HG02610 (cell line): ENCODE measurements around the gene CRIM1.
A peak's percentile ranks its signal among the peaks of the same experiment; 100 is the strongest.

ENCODE experiments used
- ATAC-seq: cut with Tn5 transposase; IDR thresholded peaks from one replicate; pipeline ENCODE4 v1.9.1; 2021; ENCODE audit warnings: mild to moderate bottlenecking, moderate library complexity; ENCODE audit not compliant: unreplicated experiment

The CRIM1 gene

DNA sequence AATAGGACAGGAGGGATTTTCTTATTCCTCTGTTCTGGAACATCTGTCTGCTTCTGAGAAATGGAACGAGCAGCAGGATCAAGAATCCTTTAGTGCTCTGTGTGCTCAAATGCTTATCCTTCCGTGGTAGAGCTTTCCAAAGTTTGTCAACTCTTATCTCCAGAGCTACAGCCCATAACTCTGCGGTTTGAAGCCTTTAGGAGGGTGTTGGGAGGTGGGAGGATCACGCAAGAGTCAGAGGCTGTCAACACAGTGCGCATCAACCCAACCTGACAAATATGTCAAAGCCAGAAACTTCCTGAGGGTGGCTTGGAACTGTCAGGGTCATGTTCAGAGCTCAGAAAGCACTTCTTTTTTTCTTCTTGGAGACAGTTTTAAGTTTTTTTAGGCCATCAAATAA, 95.9 kb downstream of the CRIM1 start:
- no peak for ATAC-seq

DNA sequence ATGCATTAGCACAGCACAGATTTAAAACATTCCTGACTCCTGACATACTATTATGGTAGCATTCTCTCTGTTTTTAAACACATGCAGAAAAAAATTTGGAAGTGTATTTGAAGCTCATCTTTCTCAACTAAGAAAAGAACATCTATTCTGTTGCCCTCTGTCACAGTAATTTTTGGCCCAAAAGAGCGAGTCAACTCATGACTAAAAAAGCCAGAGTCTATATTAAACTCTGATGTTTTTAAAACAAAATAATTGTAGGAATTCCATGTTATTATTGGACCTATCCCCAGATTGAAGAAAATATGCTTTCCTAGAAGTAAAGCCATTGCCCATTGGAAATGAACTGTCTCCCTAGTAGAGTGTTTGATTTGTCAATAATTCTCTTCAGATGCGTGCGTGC, 96.7 kb downstream of the CRIM1 start:
- no peak for ATAC-seq

DNA sequence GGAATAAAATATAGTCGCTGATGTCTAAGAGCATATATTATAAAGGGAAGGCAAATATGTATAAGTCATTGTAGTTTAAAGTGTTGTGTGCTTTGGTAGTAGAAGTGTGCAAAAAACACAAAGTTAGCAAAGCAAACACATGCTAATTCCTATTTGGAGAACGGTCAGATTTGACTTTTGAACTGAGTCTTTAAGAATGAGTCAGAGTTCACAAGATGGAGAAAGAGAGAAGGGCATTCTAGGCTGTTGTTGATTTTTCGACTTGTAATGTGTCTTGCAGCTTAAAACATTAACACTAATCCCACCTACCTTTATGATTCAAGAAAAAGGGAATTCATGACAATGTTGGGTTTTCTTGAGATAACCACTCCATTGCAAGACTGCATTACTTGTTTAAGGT, 98.1 kb downstream of the CRIM1 start:
- ATAC-seq = no peak

DNA sequence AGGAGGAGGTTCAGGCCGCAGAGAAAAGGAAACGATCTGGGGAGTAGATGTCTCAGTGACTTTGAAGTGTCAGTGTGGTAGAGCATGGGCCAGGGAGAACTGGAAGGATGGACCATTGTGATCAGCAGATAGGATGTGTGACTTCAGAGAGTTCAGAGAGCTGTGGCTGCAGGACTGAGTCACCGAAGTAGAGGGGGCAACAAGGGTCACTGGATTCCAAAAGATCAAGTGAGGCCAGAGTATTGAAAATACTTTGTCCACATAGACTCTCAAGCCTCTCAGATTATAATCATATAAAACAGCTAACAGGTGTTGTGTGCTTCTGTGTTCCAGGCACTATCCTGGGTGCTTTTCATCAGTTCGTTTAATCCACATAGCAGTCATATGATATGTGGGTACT, 99.4 kb downstream of the CRIM1 start:
- ATAC-seq = no peak

DNA sequence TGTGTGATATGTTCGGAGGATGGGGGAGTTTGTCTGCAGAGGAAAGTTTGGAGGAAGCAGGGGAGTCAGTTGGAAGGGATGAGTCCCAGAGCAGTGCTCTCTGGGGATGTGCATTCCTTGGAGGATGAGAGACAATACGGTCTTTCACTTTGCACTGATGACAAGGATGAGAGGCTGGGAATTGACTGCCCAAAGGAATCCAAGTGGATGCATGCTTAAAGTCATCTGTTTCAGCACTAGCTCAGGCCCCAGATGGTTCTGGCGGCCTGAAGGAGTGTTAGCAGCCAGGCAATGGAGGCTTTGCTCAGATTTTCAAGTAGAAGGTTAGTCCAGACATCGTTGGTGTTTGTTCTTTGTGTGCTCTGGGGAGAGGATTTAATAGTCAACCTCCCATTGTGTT, 100.2 kb downstream of the CRIM1 start:
- ATAC-seq = no peak

DNA sequence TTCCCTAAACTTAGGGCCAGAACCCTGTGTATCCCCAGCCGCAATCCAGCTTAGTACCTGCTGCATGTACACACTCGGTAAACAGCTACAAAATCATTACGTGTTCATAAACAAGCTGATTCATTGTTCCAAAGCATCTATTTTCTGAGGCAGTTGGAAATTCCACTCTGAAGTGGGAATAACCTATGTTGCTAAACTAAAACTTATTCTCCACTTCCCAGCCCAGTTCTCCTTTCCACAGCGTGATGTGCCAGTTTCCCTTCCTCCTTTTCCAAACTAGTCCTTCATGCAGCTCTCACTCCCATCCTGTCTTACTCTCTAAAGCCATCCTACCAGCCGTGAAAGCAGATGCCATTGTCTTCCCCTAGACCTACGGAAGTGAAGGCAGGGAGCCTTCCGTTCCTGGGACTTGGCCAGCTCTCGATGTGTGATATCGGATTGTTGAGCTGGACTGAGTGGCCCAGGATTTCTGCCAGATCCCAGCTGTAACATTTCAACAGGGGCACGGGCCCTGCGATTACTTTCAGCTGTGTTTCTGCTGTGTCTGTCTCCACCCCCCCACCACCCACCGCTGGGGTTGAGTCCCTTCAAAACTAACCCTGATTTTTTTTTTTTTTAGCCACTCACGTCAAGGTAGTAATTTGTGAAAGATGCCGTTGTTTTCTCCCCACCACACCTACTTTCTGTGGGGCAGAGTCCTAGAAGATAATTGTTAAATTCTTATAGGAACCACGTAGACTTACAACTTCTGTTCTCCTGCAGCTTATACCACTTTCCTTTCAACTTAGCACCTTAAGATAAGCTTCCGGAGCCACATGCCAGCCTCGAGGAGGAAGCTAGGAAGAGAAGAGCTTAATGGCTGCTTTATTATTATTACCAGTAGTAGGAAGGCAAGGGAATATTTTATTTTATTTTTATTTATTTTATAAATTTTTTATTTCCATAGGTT, 100.9 kb downstream of the CRIM1 start:
- ATAC-seq = no peak

DNA sequence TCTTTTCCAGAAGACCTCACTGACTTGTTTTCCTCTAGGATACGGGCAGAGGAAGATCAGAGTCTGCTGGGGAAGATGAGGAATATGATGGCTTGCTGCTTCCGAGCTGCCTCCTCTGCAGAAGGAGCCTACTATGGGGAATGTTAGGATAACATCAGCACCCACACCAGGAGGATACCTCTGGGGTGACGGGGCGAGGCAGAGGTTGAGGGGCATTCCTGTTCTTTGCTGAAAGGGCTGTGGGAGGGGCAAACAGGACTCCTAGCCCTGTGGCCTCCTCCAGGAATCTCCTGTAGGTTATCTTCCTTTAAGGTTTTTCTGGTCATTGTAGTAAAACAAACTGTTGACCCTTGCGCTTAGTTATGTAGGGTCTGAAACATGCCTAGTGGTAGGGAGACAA, 102.5 kb downstream of the CRIM1 start:
- ATAC-seq = no peak

DNA sequence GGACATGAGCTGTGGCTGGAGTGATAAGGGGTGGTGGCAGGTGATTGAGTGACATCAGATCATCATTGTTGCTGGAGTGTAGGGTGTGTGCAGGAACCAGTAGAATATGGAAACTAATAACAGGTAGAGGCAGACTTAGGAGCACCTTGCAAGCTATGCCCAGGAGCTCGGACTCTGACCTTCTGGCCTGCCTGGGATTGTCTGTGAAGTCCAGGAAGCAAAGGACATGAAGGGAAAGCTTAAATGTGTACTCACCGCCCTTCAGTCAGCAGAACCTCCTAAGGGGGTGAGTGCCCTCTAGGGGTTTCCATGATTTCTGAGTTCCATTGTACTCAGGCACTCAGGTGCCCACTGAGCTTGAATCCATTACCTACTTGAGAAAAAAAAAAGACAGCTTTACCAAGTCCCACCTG, 104.2 kb downstream of the CRIM1 start:
- no peak for ATAC-seq

DNA sequence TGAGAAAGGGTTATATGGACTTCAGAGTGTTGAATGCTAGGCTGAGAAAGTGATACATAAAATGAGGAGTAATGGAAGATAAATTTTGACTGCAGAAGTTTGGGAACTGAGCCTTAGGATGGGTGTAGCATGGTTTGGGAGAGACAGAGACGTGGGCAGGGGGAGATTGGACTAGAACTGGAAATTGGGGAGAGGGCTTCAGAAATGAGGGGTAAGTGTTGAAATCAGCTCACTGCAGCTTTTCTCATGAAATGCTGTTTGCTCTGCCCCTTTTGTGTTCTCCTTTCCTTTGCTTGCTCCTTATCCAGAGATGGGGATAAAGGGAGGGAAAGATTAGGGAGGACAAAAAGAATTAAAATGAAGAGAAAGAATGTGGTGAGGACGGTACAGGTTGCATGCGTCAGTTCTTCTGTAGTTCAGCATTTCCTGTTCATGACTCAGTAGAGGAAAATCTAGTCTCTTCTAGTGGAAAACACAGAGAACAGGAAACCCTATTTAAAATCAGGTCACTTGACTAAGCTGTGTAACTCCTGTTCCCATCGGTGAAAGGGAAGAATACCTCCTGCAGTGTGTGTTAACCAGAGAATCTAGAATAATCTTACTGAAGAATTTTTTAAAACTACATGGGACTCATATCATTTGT, 105.6 kb downstream of the CRIM1 start:
- peak; percentile 61 for ATAC-seq

DNA sequence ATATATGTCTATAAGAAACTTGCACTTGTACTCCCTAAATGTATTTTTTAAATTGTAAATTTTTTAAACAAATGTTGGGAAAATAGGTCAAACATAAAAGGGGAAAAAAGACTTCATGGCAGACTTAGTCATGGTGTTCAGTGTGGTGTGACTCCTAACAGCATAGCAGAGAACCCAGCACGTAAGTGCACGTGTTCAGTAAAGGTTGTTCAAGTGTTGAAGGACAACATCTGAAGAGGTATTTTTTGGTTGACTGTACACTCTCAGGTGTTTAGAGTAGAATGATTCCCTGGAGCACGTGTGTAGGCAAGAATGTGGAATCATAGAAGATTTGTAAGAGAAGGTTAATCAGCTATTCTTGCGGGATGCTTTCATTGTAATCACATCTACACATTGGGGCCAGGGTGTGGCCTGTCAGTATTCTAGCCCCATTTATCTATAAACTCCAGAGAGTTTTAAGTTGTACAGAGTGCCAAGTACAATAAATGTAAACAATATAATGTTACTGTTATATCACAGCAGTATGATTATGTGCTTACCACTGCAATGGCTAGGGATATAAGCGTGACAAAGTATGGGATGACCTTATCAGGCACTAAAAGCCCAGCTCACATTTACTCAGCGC, 106.8 kb downstream of the CRIM1 start:
- no peak for ATAC-seq

DNA sequence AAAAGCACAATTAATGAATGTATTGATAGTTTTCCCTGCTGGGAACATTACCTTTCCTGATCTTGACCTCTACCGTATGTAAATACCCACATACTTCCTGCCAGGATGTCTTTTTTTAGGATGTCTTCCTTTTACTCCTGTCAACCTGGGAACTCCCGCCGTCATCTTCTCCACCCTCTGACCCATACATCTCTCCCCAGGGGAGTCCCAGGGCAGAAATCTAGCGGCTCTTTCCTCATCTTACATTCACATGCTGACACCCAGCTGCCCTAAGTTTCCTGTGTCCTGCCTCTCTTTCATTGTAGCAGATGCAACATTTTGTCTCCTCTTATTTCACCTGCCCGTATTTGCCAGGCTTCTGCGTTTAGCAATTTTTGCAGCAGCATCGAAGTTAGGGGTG, 107.8 kb downstream of the CRIM1 start:
- no peak for ATAC-seq

DNA sequence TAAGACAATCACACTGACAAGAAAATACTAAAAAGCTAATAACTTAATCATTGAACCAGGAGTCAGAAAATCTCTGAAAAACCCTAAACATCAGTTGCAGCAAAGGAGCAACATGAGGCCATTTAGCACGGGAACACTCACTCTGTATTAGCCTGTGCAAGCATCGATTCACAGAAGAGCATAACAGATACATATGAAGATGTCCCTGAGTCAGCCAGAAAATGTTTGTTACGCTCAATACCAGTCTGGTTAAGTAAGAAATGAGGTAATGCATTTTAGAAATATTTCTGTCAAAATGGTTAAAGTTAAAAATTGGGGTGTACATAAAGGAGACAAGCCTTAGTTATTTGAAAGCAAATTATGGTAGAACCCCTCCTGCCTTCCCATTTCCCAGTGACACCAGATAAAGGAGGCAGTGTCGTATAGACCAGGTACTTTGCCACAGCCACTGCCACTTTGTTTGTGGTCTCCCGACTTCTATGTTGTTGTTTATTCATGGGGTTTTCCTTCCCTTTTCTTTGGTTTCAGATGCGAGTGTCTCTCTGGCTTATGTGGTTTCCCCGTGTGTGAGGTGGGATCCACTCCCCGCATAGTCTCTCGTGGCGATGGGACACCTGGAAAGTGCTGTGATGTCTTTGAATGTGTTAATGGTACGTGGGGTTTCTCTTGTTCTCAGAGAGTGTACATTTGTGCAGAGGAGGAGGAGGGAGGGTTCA, 108.6 kb downstream of the CRIM1 start:
- no peak for ATAC-seq

DNA sequence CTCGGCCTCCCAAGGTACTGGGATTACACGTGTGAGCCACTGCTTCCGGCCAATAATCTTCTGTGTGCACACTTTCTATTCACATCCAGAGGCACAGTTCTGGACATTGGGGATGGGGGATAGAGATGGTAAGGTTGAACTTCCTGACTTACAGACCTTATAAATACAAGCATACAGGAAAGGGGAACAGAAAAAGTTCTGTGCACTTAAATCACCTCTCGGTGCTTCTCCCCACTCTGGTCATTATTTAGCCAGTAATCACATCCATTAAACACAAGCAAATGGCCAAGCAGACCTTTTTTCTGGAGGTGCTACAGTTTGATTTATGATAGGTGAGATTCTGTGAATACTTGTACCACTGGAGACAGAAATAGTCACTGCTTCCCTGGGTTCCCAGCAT, 110.6 kb downstream of the CRIM1 start:
- no peak for ATAC-seq

DNA sequence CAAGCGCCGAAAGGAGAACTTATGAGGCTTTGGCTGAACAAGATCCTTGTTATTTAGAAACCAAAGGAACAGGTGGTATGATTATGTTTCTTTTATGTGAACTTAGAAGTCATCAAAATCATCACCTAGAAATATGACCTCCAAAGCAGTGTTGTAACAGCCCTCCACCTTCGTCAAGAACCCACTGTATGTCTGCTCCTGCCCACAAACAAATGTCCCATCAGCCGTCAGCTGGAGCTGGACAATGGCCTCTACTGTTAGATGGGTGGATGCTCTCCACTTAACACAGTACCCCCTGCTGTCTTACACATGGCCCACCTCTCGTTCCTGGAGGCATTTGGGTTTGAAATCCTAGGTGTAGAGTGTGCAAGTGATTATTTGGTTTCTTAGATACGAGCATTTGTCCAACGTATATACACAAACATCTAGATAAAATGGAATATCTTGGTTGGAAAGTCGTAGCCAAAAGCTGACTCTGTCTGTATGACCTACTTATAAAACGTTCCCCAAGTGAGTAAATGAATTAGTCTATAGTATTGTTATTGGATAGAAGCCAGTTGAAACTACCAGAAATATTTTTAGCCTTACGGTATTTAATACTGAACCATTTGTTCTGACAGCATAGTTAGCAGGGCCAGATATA, 113.0 kb downstream of the CRIM1 start:
- ATAC-seq = no peak

DNA sequence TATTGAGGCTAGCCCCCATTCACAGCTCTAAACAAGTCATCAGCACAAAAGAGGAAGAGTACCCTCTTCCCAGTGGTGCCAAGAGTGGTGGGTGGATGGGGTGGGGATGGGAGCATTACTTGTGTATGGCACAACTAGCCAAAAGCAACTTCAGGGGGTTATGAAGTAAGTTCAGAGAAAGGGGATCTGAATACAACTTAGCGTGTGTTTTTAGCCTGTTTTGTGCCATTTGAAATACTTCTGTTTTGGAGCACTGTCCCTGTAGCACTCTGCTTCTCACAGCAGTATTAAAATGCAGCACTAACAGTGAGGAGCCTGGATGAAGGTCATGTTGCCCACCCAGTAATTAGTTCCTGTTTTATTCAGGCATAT, 113.5 kb downstream of the CRIM1 start:
- no peak for ATAC-seq

DNA sequence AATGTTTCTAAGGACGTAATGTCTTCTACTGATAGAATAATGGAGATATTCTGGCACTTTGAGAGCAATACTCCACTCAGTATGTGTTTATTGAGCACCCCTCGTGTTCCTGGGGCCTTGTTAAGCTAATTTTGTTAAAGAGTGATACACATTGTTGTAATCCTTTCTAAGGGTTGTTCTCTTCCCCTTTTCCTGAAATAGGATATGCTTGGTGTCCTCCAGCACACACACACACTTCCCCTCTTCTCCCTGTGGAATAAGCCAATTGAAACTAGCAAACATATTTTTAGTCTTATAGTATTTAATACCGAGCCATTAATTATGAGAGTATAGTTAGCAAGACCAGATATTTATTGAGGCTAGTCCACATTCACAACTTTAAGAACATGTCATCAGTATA, 114.1 kb downstream of the CRIM1 start:
- no peak for ATAC-seq

DNA sequence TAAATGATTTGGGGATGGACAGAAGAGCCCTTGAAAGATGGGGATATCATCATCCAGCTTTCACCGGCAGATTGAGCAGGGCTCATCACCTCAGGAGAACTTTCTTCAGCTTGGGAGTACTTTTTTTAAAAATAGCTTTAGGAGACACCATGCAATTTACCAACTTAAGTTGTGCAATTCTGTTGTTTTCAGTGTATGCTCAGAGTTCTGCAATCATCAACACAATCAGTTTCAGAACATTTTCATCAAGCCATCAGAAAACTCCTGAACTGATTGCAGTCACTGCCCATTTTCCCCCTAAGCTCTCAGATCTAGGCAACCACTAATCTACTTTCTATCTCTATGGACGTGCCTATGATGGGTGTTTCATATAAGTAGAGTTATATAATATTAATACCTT, 117.7 kb downstream of the CRIM1 start:
- no peak for ATAC-seq

DNA sequence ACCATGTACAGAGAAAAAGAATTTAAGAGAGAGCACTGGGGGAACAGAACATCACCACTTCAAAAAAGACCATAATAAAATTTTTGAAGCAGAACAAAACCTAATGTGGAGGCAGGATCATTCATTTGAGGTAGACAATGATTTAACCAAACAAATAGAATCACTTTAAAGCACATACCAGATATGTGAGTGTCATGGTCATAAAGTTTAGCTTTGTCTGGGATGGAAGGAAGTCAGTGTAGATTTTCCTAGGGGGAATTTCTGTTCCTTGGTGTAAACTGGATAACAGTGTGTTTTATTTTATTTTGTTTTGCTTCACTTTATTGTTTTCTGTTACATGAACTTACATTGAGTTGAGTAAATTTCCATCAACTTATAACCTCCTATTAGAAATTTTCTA, 120.8 kb downstream of the CRIM1 start:
- ATAC-seq = no peak

DNA sequence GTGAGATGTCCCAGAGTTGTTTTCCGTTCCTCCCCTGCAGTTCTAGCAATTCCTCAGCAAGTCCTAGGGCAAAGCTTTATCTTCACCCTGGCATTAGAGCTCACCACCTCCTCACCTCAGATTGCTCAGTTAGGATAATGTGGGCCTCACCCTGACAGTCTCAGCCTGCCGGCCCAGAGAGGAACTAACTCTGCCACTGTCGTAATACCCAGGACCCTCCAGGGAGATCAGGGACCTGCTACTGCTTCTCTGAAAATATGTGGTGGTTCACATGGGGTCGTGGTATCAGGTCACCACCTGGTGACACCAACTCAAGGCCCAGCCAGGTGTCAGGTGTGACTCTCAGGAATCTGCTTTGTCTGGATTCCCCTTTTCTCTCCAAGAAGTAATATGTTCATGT, 121.7 kb downstream of the CRIM1 start:
- no peak for ATAC-seq

DNA sequence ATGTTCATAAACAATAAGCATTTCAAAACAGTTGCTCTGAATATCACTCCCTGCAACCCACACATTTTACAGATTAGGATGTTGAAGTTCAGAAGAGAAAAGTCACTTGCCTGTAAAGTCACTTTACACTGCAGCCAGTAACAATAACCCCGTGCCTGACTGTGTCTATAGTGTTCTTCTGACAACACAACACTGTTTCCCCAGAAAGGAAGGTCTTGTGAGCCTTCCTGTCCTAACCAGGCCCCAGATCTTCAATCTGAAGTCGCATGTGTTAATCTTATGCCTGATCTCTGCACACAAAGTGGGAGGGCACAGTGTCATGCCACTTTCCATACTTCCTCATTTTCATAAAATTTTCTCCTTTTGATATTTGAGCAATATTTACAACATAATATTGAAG, 122.2 kb downstream of the CRIM1 start:
- ATAC-seq = no peak

DNA sequence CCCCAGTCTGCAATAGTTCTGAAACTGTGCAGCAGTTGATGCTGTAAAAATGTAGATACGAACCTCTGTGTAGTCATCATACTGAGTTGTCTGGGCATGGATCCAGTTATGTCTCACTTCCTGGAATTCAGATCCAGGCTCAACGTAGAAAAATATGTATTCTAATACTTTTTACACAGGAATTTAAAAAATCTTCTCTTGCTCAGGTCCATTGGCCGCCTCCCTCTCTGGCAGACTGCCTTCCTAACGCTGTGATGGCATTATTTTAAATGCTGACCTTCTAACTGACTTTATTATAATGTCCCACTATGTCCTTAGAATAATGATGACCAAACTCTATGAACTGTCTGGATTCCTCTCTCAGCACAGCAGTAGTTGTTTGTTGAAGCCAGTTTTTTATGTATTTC, 122.8 kb downstream of the CRIM1 start:
- ATAC-seq = no peak
